PC-9 (cell line): Measurements from ENCODE around the gene NDUFS5.
"Not testable (repeated sequence)": the region's sequence is repeated elsewhere in the genome, so short reads cannot be mapped to it uniquely, and the experiment has no call there.

Source experiments
- EZH2 ChIP-seq: fragments of 200-600 bp; sonication (generic); IDR thresholded peaks from 2 replicates; pipeline ENCODE4 v1.8.0; 2017; ENCODE audit warnings: antibody characterized with exemption, low read depth
- TF ChIP-seq, protein P1 (sequence below): fragments of 200-600 bp; sonication (generic); conservative IDR thresholded peaks from 2 replicates; pipeline ENCODE4 v1.6.1; 2017; ENCODE audit warnings: mixed run types, antibody characterized with exemption, mild to moderate bottlenecking, moderate library complexity

DNA sequence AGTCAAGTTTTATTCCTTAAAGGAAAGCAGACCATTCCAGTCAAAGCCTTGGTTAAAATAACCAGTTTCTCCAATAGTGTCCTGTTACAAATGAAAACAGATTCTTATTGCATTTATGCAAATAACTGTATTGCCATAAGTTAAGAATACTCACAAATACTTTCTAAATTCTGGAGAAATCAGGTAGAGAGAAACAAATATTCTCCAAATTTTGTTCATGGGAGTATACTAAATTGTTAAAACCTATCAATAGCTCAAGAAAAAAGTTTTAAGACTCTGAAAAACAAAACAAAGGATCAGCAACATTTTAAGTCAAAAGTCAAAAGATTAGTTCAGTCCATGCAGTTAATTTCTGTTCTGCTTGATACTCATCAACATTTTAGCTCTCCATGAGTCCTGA, 45.4 kb downstream of the NDUFS5 start:
- TF ChIP-seq, protein P1, sequence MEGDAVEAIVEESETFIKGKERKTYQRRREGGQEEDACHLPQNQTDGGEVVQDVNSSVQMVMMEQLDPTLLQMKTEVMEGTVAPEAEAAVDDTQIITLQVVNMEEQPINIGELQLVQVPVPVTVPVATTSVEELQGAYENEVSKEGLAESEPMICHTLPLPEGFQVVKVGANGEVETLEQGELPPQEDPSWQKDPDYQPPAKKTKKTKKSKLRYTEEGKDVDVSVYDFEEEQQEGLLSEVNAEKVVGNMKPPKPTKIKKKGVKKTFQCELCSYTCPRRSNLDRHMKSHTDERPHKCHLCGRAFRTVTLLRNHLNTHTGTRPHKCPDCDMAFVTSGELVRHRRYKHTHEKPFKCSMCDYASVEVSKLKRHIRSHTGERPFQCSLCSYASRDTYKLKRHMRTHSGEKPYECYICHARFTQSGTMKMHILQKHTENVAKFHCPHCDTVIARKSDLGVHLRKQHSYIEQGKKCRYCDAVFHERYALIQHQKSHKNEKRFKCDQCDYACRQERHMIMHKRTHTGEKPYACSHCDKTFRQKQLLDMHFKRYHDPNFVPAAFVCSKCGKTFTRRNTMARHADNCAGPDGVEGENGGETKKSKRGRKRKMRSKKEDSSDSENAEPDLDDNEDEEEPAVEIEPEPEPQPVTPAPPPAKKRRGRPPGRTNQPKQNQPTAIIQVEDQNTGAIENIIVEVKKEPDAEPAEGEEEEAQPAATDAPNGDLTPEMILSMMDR: not testable (repeated sequence)
- not testable (repeated sequence) for TF ChIP-seq EZH2
